Activated naive CD8-positive, alpha-beta T cell treated with anti-CD3 and anti-CD28 coated beads for 36 hours (primary cell): ENCODE results near the gene ATP8B3. TPM values are rescaled to one million over a fixed set of nuclear protein-coding genes. Genes with fewer than 3 reads are reported as not detected.

Experiments
- DNase-seq: peaks from one replicate; pipeline ENCODE4 v3.0.0; 2021
- H3K27ac Mint-ChIP-seq: one replicate; pipeline ENCODE4 v1.8.0; 2022; ENCODE audit warnings: mild to moderate bottlenecking, moderate library complexity, mixed read lengths
- H3K27me3 Mint-ChIP-seq: one replicate; pipeline ENCODE4 v1.8.0; 2022; ENCODE audit warnings: mild to moderate bottlenecking, mixed read lengths
- H3K36me3 Mint-ChIP-seq: one replicate; pipeline ENCODE4 v1.8.0; 2021; ENCODE audit warnings: mild to moderate bottlenecking, mixed read lengths
- H3K4me1 Mint-ChIP-seq: one replicate; pipeline ENCODE4 v1.8.0; 2021; ENCODE audit warnings: mixed read lengths
- H3K4me3 Mint-ChIP-seq: one replicate; pipeline ENCODE4 v1.8.0; 2022; ENCODE audit warnings: mild to moderate bottlenecking, moderate library complexity, mixed read lengths
- H3K9me3 Mint-ChIP-seq: one replicate; pipeline ENCODE4 v1.8.0; 2022; ENCODE audit warnings: mixed read lengths
- total RNA-seq, 2 experiments: library from RNA; stranded (reverse); gene quantifications; one replicate each; pipeline ENCODE4 v1.2.3, GENCODE V29; 2021

Gene ATP8B3
- total RNA-seq, 2 experiments from 2014 or later, result 2.3 to 2.7 TPM

DNA sequence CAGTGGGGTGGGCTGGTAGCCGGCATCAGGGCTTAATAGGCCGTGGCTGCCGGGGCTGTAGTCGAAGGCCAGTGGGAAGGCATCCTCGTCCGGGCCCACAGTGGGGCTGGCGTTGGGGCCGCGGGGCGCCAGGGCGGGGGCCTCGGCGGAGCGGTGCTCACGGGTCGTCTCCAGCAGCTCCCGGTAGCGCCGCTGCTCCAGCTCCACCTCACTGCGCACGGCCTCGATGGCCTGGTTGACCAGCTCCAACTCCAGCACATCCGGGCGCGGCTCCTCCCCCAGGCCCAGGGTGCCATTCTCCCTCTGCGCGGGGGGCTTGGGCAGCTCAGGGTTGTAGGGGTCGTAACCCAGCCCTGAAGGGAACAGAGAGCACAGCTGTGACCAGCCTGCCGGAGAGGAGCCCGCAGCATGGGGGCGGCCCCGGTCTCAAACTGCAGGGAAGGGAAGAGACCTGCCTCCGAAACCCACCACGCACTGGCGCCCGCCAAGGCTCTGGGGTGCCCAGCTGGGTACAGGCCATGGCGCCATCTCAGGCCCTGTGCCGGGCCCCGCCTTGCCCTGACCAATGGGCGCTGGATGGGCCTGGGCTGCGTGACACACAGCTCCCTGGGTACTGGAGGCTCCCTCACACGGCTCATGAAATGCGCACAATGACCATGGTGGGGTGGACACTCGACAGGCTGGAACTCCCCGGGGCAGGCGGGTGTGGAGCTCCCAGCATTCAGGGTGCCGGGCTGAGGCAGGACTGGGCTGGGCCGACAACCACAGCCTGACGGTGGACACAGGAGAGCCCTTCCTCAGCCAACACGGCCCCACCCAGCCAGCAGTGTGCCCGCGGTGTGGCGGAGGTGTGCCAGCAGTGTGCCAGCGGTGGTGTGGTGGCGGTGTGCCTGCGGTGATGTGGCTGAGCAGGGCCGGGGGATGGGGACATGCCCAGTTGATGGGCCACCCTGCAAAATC lies 16.5 kb upstream of the ATP8B3 start:
- peaks cover 6% of the 10 kb centered on the region for H3K4me1 Mint-ChIP-seq
- H3K27ac Mint-ChIP-seq, result no peak overlapping the region

GRCh38 chr19:1827566-1828278 lies 15.6 kb upstream of the ATP8B3 start:
- DNase-seq, result no peak
- no peak overlapping the region for H3K27ac Mint-ChIP-seq
- no peaks in the 10 kb centered on the region for H3K27me3 Mint-ChIP-seq
- peaks cover 6% of the 10 kb centered on the region for H3K4me1 Mint-ChIP-seq
- no peak overlapping the region for H3K4me3 Mint-ChIP-seq
- peaks cover 9% of the 10 kb centered on the region for H3K36me3 Mint-ChIP-seq
- no peaks in the 10 kb centered on the region for H3K9me3 Mint-ChIP-seq

More for the DNA sequence above, 16.5 kb upstream of the ATP8B3 start:
- no peaks in the 10 kb centered on the region for H3K9me3 Mint-ChIP-seq
- no peaks in the 10 kb centered on the region for H3K27me3 Mint-ChIP-seq
- peaks cover 9% of the 10 kb centered on the region for H3K36me3 Mint-ChIP-seq
- H3K4me3 Mint-ChIP-seq, result no peak overlapping the region
- DNase-seq, result no peak

GRCh38 chr19:1826557-1827521 lies 14.8 kb upstream of the ATP8B3 start:
- DNase-seq, result no peak

DNA sequence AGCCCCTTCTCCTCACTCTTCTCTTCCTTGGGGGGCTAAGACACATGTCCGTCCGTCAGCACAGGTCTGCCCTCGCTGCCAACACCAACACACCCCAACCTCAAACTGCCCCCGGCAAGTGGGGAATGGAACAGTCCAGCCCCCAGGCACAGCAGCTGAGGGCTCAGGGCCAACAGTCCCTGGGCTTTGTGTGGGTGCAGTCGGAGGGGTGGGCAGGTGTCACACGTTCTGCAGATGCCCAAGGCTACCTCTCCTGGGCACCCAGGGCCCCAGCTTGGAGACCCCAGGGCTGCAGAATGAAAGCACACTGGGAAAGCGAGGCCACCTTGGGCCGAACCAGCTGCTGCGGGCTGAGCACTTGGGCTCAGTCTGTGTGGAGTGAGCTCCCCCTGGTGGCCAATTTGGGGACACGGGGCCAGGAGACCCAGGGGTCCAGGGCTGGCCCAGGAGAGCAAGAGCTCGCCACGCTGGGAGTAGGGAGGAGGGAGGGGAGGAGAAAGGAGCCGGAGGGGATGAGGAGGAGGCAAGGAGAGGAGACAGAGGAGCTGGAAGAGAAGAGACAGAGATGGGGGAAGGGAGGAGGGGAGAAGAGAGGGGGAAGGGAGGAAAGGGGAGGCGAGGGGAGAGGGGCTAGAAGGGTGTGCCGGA lies 14.0 kb upstream of the ATP8B3 start:
- no peaks in the 10 kb centered on the region for H3K9me3 Mint-ChIP-seq
- peak overlapping the region; percentile 54 for H3K27ac Mint-ChIP-seq
- peaks cover 14% of the 10 kb centered on the region for H3K36me3 Mint-ChIP-seq
- no peak overlapping the region for H3K4me3 Mint-ChIP-seq
- peaks cover 6% of the 10 kb centered on the region for H3K4me1 Mint-ChIP-seq
- peak; percentile 70 for DNase-seq
- H3K27me3 Mint-ChIP-seq, result no peaks in the 10 kb centered on the region

More at GRCh38 chr19:1826557-1827521, 14.8 kb upstream of the ATP8B3 start:
- H3K9me3 Mint-ChIP-seq, result no peaks in the 10 kb centered on the region
- H3K27ac Mint-ChIP-seq, result no peak overlapping the region
- H3K36me3 Mint-ChIP-seq, result peaks cover 9% of the 10 kb centered on the region
- no peaks in the 10 kb centered on the region for H3K27me3 Mint-ChIP-seq
- H3K4me3 Mint-ChIP-seq, result no peak overlapping the region
- peaks cover 6% of the 10 kb centered on the region for H3K4me1 Mint-ChIP-seq

GRCh38 chr19:1824252-1824622 lies 12.2 kb upstream of the ATP8B3 start:
- no peaks in the 10 kb centered on the region for H3K27me3 Mint-ChIP-seq
- H3K4me3 Mint-ChIP-seq, result no peak overlapping the region
- peaks cover 14% of the 10 kb centered on the region for H3K36me3 Mint-ChIP-seq
- H3K27ac Mint-ChIP-seq, result no peak overlapping the region
- DNase-seq, result no peak
- peaks cover 6% of the 10 kb centered on the region for H3K4me1 Mint-ChIP-seq
- H3K9me3 Mint-ChIP-seq, result no peaks in the 10 kb centered on the region

DNA sequence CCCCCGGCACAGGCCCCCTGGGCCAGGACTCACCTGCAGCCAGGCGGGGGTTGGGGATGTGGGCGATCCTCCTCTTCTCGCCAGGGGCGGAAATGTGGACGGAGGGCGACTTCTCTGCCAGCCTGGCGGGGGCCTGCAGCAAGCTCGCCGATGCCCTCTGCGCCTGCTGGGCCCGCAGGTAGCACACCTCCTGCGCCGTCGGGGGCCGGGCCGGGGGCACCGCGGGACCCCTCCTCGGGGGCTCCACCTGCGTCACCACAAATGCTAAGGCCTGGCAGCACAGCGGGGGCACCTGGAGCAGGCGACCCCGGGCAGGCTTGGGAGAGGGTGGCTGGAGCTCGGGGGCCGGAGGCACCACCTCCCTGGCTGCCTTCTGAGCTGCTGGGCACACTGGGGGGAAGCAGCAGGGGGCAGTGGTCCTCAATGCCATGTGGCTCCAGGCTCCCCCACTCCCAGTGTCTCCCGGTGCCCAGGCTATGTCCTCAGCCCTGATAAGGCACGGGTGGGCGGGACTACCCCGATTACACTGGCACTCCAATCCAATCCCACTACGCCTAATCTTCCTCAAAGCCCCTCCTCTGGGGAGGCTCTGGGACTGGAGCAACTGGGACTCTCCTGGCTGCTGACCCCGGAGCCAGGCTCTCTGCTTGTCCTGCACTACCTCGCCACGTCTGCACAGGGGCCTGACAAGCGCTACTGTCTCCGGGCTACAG lies 11.6 kb upstream of the ATP8B3 start:
- no peaks in the 10 kb centered on the region for H3K27me3 Mint-ChIP-seq
- H3K4me1 Mint-ChIP-seq, result peaks cover 6% of the 10 kb centered on the region
- no peaks in the 10 kb centered on the region for H3K9me3 Mint-ChIP-seq
- no peak overlapping the region for H3K27ac Mint-ChIP-seq
- no peak for DNase-seq
- peaks cover 14% of the 10 kb centered on the region for H3K36me3 Mint-ChIP-seq
- H3K4me3 Mint-ChIP-seq, result no peak overlapping the region

DNA sequence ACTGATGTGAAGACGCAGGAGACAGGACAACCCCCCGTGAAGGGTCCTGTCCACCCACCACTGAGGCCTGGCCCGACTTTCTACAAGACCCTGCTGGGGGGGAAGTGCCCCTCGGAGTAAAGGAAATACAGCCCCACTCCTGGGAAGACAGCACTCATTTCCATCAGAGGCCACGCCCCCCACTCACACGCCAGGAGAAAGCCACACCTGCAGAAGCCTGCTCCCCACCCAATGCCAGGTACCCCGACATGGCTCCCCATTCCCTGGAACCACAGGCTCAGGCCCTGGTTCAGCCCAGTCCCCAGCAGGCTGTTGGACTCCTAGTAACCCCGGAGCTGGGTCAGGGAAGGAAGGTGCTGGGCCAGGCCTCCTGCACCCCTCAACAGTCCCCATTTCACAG lies 10.9 kb upstream of the ATP8B3 start:
- H3K27ac Mint-ChIP-seq, result no peak overlapping the region
- peaks cover 14% of the 10 kb centered on the region for H3K36me3 Mint-ChIP-seq
- no peaks in the 10 kb centered on the region for H3K9me3 Mint-ChIP-seq
- no peaks in the 10 kb centered on the region for H3K27me3 Mint-ChIP-seq
- H3K4me1 Mint-ChIP-seq, result peaks cover 6% of the 10 kb centered on the region
- DNase-seq, result no peak
- H3K4me3 Mint-ChIP-seq, result no peak overlapping the region

DNA sequence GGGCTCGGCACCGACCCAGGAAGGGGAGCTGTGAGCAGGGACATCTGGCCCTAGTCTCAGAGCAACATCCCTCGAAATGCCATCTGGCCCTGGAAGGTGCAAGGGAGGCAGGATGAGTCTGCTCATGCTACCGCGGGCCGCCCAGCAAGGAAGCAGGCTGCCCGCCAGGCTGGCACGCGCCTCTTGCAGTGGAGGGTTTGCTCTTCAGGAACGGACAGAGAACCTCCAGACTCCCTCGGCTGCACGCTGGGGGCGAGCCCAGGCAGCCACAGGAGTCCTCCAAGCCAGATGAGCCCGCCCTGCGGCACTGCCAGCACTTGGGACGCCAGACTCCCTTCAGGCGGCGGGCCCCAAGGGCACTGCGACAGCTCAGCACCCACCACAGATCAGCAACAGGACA lies 10.1 kb upstream of the ATP8B3 start:
- Mint-ChIP-seq H3K9me3 (no peaks in the 10 kb centered on the region), H3K27ac (no peak overlapping the region), H3K27me3 (no peaks in the 10 kb centered on the region), H3K36me3 (peaks cover 14% of the 10 kb centered on the region), H3K4me3 (no peak overlapping the region), H3K4me1 (peaks cover 6% of the 10 kb centered on the region)
- no peak for DNase-seq

GRCh38 chr19:1819341-1820255 lies 7.5 kb upstream of the ATP8B3 start:
- H3K27me3 Mint-ChIP-seq, result no peaks in the 10 kb centered on the region
- DNase-seq, result no peak
- peaks cover 1% of the 10 kb centered on the region for H3K4me1 Mint-ChIP-seq
- H3K36me3 Mint-ChIP-seq, result peaks cover 10% of the 10 kb centered on the region
- no peaks in the 10 kb centered on the region for H3K9me3 Mint-ChIP-seq
- H3K27ac Mint-ChIP-seq, result no peak overlapping the region
- no peak overlapping the region for H3K4me3 Mint-ChIP-seq

GRCh38 chr19:1818549-1819195 lies 6.6 kb upstream of the ATP8B3 start:
- H3K27me3 Mint-ChIP-seq, result no peaks in the 10 kb centered on the region
- H3K4me1 Mint-ChIP-seq, result no peaks in the 10 kb centered on the region
- no peaks in the 10 kb centered on the region for H3K9me3 Mint-ChIP-seq
- no peak overlapping the region for H3K4me3 Mint-ChIP-seq
- no peak for DNase-seq
- peaks cover 7% of the 10 kb centered on the region for H3K36me3 Mint-ChIP-seq
- H3K27ac Mint-ChIP-seq, result no peak overlapping the region

DNA sequence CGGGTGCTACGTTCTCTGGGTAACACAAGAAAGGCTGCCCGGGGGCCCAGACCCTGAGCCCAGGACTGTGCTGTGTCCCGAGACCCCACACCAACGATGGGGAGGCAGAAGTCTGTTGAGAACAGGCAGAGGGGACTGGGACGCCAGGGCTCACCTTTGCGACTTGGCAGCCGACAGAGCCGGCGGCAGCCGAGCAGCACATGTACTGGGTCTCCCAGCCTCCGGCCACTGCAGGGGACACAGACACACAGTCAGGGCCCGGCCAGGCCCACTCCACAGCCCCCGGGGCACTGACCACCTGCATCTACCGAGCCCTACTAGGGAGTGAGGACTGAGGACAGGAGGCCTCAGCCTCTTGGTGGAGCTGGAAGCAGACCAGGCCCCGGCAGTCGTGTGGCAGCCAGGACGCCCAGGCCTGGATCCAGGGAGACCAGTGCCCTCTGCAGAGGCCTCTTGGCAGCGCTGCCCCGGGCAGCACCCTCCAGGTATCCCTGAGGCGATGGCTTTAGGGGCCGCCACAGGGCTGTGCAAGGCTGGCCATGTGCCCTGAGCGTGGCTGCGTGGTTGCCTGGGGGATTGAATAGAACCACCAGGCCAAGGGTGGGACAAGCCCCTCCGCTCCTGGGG lies 5.6 kb upstream of the ATP8B3 start:
- no peak overlapping the region for H3K4me3 Mint-ChIP-seq
- H3K27ac Mint-ChIP-seq, result no peak overlapping the region
- no peak for DNase-seq
- H3K4me1 Mint-ChIP-seq, result peaks cover 5% of the 10 kb centered on the region
- no peaks in the 10 kb centered on the region for H3K27me3 Mint-ChIP-seq
- peaks cover 7% of the 10 kb centered on the region for H3K36me3 Mint-ChIP-seq
- H3K9me3 Mint-ChIP-seq, result no peaks in the 10 kb centered on the region

DNA sequence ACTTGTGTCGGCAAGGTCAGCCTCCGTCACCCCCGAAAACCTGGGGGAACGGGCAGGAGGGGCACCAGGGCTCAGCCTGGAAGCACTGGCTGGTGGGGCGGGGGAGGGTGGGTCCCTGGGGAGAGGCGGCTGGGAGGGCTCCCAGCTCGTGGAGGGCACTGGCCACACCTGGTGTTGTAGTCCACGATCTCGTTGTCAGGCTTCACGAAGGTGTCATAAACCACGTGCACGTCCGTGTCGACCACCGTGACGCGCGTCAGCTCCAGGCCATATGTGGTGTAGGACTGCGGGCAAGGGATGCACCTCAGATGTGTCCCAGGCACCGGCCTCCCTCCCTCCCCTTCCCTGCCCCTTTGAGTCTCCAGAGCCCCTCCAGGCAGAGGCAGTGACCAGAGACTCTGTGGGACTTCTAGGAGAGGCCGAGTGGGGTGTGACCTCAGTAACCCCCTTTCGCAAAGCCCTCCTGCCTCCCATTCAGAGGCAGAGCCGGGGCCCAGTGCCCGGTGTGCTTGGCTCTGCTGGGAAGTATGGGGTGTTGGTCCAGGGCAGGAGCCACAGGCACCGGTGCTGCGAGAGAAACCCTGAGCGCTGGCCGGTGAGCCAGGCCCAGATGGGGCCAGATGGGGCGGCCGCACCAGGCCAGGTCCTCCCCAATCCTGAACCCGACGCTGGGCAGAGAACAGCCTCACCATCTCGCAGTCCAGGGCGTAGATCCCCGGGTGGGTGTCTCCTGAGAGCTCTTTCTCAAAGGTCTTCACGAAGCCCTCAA lies 4.6 kb upstream of the ATP8B3 start:
- DNase-seq, result no peak
- H3K27ac Mint-ChIP-seq, result no peak overlapping the region
- peaks cover 7% of the 10 kb centered on the region for H3K36me3 Mint-ChIP-seq
- no peaks in the 10 kb centered on the region for H3K9me3 Mint-ChIP-seq
- no peaks in the 10 kb centered on the region for H3K27me3 Mint-ChIP-seq
- no peak overlapping the region for H3K4me3 Mint-ChIP-seq
- H3K4me1 Mint-ChIP-seq, result peaks cover 9% of the 10 kb centered on the region
